Gastroesophageal sphincter (tissue), 3 donors: ENCODE measurements around the gene HS3ST4.

Source experiments
- EP300 ChIP-seq: sonication (generic); formaldehyde crosslinking; IDR thresholded peaks from one replicate; pipeline ENCODE4 v1.6.1; 2017; ENCODE audit warnings: antibody characterized with exemption, mild to moderate bottlenecking
- POLR2A ChIP-seq, 2 donors: fragments of 450-650 bp; IDR thresholded peaks; one replicate each; pipeline ENCODE4 v1.6.1; 2017; ENCODE audit warnings: antibody characterized with exemption in 2 of 2, mild to moderate bottlenecking in 2 of 2, moderate library complexity in 1 of 2
- TF ChIP-seq, protein P1 (sequence below), 4 experiments: fragments of 200-600 bp in 2 of 4; fragments of 450-650 bp in 2 of 4; sonication (generic) in 1 of 4; IDR thresholded peaks; one replicate each; pipeline ENCODE4 v1.5.1; 2017 to 2019; ENCODE audit warnings: antibody characterized with exemption in 4 of 4, mild to moderate bottlenecking in 2 of 4, moderate library complexity in 2 of 4

DNA sequence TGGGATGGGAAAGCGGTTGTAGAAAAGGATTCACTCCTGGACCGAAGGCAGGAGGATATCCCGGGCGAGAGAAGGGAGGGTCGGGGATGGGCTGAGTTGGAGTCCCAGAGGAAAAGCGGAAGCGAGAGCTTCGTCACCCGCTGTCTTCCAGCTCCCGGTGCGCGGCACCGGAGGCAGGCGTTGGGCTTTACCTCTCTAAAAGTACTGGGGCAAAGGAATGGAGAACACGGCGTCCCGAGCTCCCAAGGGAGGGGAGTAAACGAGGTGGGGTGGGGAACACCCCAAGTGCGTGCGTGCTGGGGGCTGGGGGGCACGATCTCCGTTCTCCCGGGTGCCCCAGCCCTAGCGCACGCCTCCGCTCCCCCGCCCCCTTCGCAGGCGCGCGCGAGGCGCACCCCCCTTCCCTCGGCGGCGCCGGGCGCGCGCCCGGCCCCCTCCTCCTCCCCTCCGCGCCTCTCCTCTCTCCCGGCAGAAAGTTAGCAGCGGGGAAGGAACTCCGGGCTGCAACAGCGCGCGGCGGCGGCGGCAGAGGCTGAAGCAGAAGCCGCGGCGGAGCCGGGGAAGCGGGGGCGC, at the start of gene HS3ST4:
- no peak for TF ChIP-seq EP300
- TF ChIP-seq, protein P1, sequence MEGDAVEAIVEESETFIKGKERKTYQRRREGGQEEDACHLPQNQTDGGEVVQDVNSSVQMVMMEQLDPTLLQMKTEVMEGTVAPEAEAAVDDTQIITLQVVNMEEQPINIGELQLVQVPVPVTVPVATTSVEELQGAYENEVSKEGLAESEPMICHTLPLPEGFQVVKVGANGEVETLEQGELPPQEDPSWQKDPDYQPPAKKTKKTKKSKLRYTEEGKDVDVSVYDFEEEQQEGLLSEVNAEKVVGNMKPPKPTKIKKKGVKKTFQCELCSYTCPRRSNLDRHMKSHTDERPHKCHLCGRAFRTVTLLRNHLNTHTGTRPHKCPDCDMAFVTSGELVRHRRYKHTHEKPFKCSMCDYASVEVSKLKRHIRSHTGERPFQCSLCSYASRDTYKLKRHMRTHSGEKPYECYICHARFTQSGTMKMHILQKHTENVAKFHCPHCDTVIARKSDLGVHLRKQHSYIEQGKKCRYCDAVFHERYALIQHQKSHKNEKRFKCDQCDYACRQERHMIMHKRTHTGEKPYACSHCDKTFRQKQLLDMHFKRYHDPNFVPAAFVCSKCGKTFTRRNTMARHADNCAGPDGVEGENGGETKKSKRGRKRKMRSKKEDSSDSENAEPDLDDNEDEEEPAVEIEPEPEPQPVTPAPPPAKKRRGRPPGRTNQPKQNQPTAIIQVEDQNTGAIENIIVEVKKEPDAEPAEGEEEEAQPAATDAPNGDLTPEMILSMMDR (IDR thresholded peaks at IDR 0.05): no peak
- no peak for TF ChIP-seq POLR2A (IDR thresholded peaks at IDR 0.05)
